ENCODE data around the gene RNU2-63P. TPM values are rescaled to one million over a fixed set of nuclear protein-coding genes. Genes with fewer than 3 reads are reported as not detected.

The RNU2-63P gene
- total and polyA plus RNA-seq, 2 of the 8 experiments (the other 6 are each of a cell fraction or from before 2014, with no cell fraction given) = 6.6 TPM; not detected in 1

- TF ChIP-seq CBX8 (IDR thresholded peaks at IDR 0.05; ENCODE audit: borderline replicate concordance, low read depth, low read length) (no peak), RBBP5 (IDR thresholded peaks at IDR 0.05; ENCODE audit: borderline replicate concordance, low read depth, low read length) (no peak), TCF12 (IDR thresholded peaks at IDR 0.05; ENCODE audit: low read depth, low read length) (no peak), ASH2L (IDR thresholded peaks at IDR 0.05; ENCODE audit: low read length) (peak; percentile 58), SIX5 (IDR thresholded peaks at IDR 0.05; ENCODE audit: low read depth, low read length) (no peak), RFX5 (IDR thresholded peaks at IDR 0.05; ENCODE audit: borderline replicate concordance, low read depth, low read length) (no peak), BCL11A (IDR thresholded peaks at IDR 0.05; ENCODE audit: low read depth in 2 of 2, low read length in 2 of 2) (no peak), KDM5A (IDR thresholded peaks at IDR 0.05; ENCODE audit: low read length) (no peak), JUN (IDR thresholded peaks at IDR 0.05; ENCODE audit: low read depth, low read length) (no peak), TAF7 (optimal IDR thresholded peaks at IDR 0.05; ENCODE audit: borderline replicate concordance, low read depth, low read length) (no peak), MAX (IDR thresholded peaks at IDR 0.05) (peak; percentile 45; the same call in 1 of the 2 replicates), POU5F1 (IDR thresholded peaks at IDR 0.05; ENCODE audit: low read depth, low read length) (no peak), CEBPB (IDR thresholded peaks at IDR 0.05; ENCODE audit: low read depth, low read length) (no peak), NANOG (IDR thresholded peaks at IDR 0.05; ENCODE audit: insufficient read depth, low read depth, low read length, poor library complexity, severe bottlenecking) (no peak), KDM4A (IDR thresholded peaks at IDR 0.05; ENCODE audit: low read depth, low read length, severe bottlenecking) (peak; percentile 43), CHD1 (IDR thresholded peaks at IDR 0.05; ENCODE audit: low read depth, low read length) (no peak), POLR2AphosphoS5 (IDR thresholded peaks at IDR 0.05; ENCODE audit: low read depth, low read length) (peak; percentile 57; the same call in 1 of the 2 replicates), POLR2A (IDR thresholded peaks at IDR 0.05; ENCODE audit: control extremely low read depth in 1 of 2, low read depth in 2 of 2, low read length in 2 of 2) (no peak), EZH2 (IDR thresholded peaks at IDR 0.05; ENCODE audit: low read depth, low read length, severe bottlenecking) (no peak), SP2 (IDR thresholded peaks at IDR 0.05; ENCODE audit: low read length) (no peak), SUZ12 (IDR thresholded peaks at IDR 0.05; ENCODE audit: low read length) (no peak), CTCF (IDR thresholded peaks at IDR 0.05; ENCODE audit: control extremely low read depth in 1 of 3, insufficient read depth in 1 of 3, low read depth in 1 of 3, low read length in 3 of 3) (no peak)
Measured at GRCh38 chr2:88016960-88017779, 823 bp upstream of the RNU2-63P start (continued).

Data from H1 (cell line).